Endothelial cell of umbilical vein (primary cell): ENCODE measurements around the gene PPP1R9B. TPM values are rescaled to one million over a fixed set of nuclear protein-coding genes. Genes with fewer than 3 reads are reported as not detected.

ENCODE experiments used
- BruUV-seq: library from RNA; stranded (reverse); fragments of 400-500 nt; replicated peaks from 2 replicates; lab custom pipeline; 2021; lab: Mats Ljungman, UMichigan
- CTCF ChIA-PET: fragments of 300-600, 350-600 bp; sonication (Branson Sonifier 250); formaldehyde crosslinking; loops from one replicate; lab custom pipeline; 2021; ENCODE audit warnings: antibody characterized with exemption, inconsistent platforms; lab: Charles Lee
- POLR2A ChIA-PET: fragments of 300-600, 350-600 bp; sonication (Branson Sonifier 250); formaldehyde crosslinking; loops from one replicate; lab custom pipeline; 2021; ENCODE audit warnings: antibody characterized with exemption, inconsistent platforms; lab: Charles Lee
- DNase-seq: peaks from one replicate; pipeline ENCODE4 v3.0.0-alpha.2; 2011; ENCODE audit warnings: low read depth, low spot score
- FAIRE-seq: peaks from 2 replicates; lab custom pipeline; 2011; peaks lifted over from hg19 to GRCh38; lab: Jason Lieb, UNC
- H2AFZ ChIP-seq: 2 replicates; pipeline ENCODE4 v1.6.0; 2012; ENCODE audit warnings: low read depth, low read length, control low read depth, inconsistent platforms
- H3K27ac ChIP-seq: 2 replicates; pipeline ENCODE4 v1.5.1; 2011; ENCODE audit warnings: low read depth, mild to moderate bottlenecking, control low read depth, low read length, moderate library complexity; ENCODE audit not compliant: insufficient read depth
- H3K27me3 ChIP-seq, 2 experiments: 2 replicates each; pipeline versions ENCODE4 v1.6.0 to v1.6.1; 2011; ENCODE audit warnings: low read length in 2 of 2, mixed read lengths in 1 of 2; ENCODE audit not compliant: control insufficient read depth in 2 of 2, insufficient read depth in 2 of 2
- H3K36me3 ChIP-seq, 2 experiments: 2 replicates in 1 of 2; 3 replicates in 1 of 2; pipeline ENCODE4 v1.5.1; 2011; ENCODE audit warnings: low read length in 2 of 2, mild to moderate bottlenecking in 1 of 2, moderate library complexity in 1 of 2; ENCODE audit not compliant: control insufficient read depth in 2 of 2, insufficient read depth in 2 of 2; ENCODE audit errors: extremely low read depth in 1 of 2
- H3K4me1 ChIP-seq: 3 replicates; pipeline ENCODE4 v1.5.1; 2011; ENCODE audit warnings: mild to moderate bottlenecking, low read length; ENCODE audit not compliant: control insufficient read depth, insufficient read depth; ENCODE audit errors: extremely low read depth
- H3K4me2 ChIP-seq: 2 replicates; pipeline ENCODE4 v1.6.1; 2011; ENCODE audit warnings: low read length, control low read depth, mixed read lengths; ENCODE audit not compliant: insufficient read depth
- H3K4me3 ChIP-seq, 3 experiments: fragments of 200-600 bp in 1 of 3; sonication (generic), shearing (Covaris generic) in 1 of 3; replicated peaks in 1 of 3; 2 replicates each; pipeline ENCODE4 v1.5.1; 2011 to 2016; ENCODE audit warnings: control low read depth in 3 of 3, low read length in 3 of 3, mild to moderate bottlenecking in 2 of 3, inconsistent platforms in 1 of 3, low read depth in 1 of 3, moderate library complexity in 1 of 3; ENCODE audit not compliant: insufficient read depth in 1 of 3
- H3K79me2 ChIP-seq: 2 replicates; pipeline ENCODE4 v1.6.0; 2012; ENCODE audit warnings: low read length, inconsistent platforms; ENCODE audit not compliant: control insufficient read depth, insufficient read depth
- H3K9ac ChIP-seq: replicated peaks from 2 replicates; pipeline ENCODE3; 2011; ENCODE audit warnings: low read length, control low read depth; ENCODE audit not compliant: insufficient read depth; ENCODE audit errors: extremely low read depth
- H3K9me1 ChIP-seq: replicated peaks from 3 replicates; pipeline ENCODE4 v1.6.0; 2011; ENCODE audit warnings: mild to moderate bottlenecking, low read length; ENCODE audit not compliant: control insufficient read depth, insufficient read depth; ENCODE audit errors: extremely low read depth
- H3K9me3 ChIP-seq: replicated peaks from 2 replicates; pipeline ENCODE4 v1.5.1; 2012; ENCODE audit warnings: low read length, inconsistent platforms; ENCODE audit not compliant: control insufficient read depth, insufficient read depth
- H4K20me1 ChIP-seq: replicated peaks from 2 replicates; pipeline ENCODE3; 2011; ENCODE audit warnings: mild to moderate bottlenecking, low read length; ENCODE audit not compliant: control insufficient read depth, insufficient read depth; ENCODE audit errors: extremely low read depth
- EZH2 ChIP-seq: IDR thresholded peaks from 2 replicates; pipeline ENCODE4 v1.6.1; 2012; ENCODE audit warnings: borderline replicate concordance, low read depth, mild to moderate bottlenecking, moderate library complexity, low read length, inconsistent platforms; ENCODE audit not compliant: severe bottlenecking
- FOS ChIP-seq: IDR thresholded peaks from 2 replicates; pipeline ENCODE4 v1.6.1; 2011; ENCODE audit warnings: mild to moderate bottlenecking, low read length, moderate library complexity, borderline replicate concordance; ENCODE audit not compliant: insufficient read depth
- JUN ChIP-seq: IDR thresholded peaks from 2 replicates; pipeline ENCODE4 v1.6.1; 2011; ENCODE audit warnings: borderline replicate concordance, low read depth; ENCODE audit not compliant: insufficient read length, insufficient read depth
- dilution Hi-C: fragments of 300-500 bp; cut with MboI; formaldehyde crosslinking; loops from one replicate; pipeline ENCODE4 v1.15.0; 2019; ENCODE audit warnings: low sequenced_read_pairs; ENCODE audit not compliant: extremely low pct_ligation_motif_present
- intact Hi-C: fragments of 100-400 bp; cut with micrococcal nuclease; formaldehyde crosslinking; loops from one replicate; pipeline ENCODE4 v1.10.0; 2022
- polyA plus RNA-seq, 4 experiments: library from polyadenylated mRNA; depleted of rRNA in 3 of 4; stranded (reverse) in 3 of 4; unstranded in 1 of 4; fragments of >200 nt; gene quantifications; 2 replicates each; pipeline versions ENCODE4 v1.2.1 to v1.2.3, GENCODE V29; 2011 to 2012; ENCODE audit warnings: missing spikeins in 1 of 4
- total RNA-seq: library from RNA; stranded (reverse); gene quantifications from 2 replicates; pipeline ENCODE4 v1.2.3, GENCODE V29; 2021
- TF ChIP-seq, protein P1 (sequence below): IDR thresholded peaks from 2 replicates; pipeline ENCODE4 v1.6.1; 2011; ENCODE audit not compliant: insufficient read depth, insufficient read length
- TF ChIP-seq, protein P2 (sequence below), 2 donors: IDR thresholded peaks; 1 replicate in 1 of 2; 2 replicates in 1 of 2; pipeline ENCODE4 v1.5.1; 2011; ENCODE audit warnings: low read length in 2 of 2, mild to moderate bottlenecking in 2 of 2, moderate library complexity in 2 of 2, control low read depth in 1 of 2, inconsistent platforms in 1 of 2, low read depth in 1 of 2; ENCODE audit not compliant: insufficient read depth in 1 of 2; ENCODE audit errors: extremely low read depth in 1 of 2

Gene PPP1R9B
- total and polyA plus RNA-seq, 2 donors (not counting 3 experiments of a cell fraction or from before 2014, with no cell fraction given) = 20.1 to 60.2 TPM

DNA sequence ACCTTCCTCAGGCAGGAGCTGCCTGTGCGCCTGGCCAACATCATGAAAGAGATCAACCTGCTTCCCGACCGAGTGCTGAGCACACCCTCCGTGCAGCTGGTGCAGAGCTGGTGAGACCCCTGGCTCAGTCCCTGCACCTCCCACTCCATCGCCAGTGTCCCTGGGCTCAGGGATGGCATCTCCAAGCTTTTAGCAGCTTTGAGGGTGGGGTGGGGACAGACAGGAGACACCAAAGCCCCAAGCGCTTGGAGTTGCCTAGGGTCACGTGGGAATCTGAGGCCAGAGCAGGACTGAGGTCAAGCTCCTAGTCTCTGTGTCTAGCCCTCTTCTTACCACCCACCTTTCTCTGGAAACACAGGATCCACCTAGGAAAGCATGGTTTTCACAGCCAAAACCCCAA, 53.0 kb downstream of the PPP1R9B start:
- Histone ChIP-seq H3K9me1 (no peaks in the 10 kb centered on the region), H3K4me1 (peaks cover 10% of the 10 kb centered on the region), H2AFZ (no peak overlapping the region), H3K4me3 (no peak overlapping the region), H3K27ac (no peak overlapping the region), H3K79me2 (no peaks in the 10 kb centered on the region), H3K27me3 (no peaks in the 10 kb centered on the region), H3K9me3 (no peaks in the 10 kb centered on the region), H3K9ac (no peak overlapping the region), H3K36me3 (peaks cover 0 to 5% of the 10 kb centered on the region in 2 experiments), H3K4me2 (no peak overlapping the region), H4K20me1 (no peaks in the 10 kb centered on the region)
- no TSS peak for BruUV-seq
- DNase-seq (no peak), FAIRE-seq (no peak)
- dilution Hi-C loops (no loop called here), intact Hi-C loops (no loop called here)
- CTCF ChIA-PET = interaction anchor here (1.3 to 1.5 kb wide), 3 partner anchors 10 to 64 kb away, joined by 3 to 5 read pairs (median 4); no protein-coding TSS in a partner anchor
- POLR2A ChIA-PET = no interaction called here
- TF ChIP-seq EZH2 = no peak
- TF ChIP-seq, protein P1, sequence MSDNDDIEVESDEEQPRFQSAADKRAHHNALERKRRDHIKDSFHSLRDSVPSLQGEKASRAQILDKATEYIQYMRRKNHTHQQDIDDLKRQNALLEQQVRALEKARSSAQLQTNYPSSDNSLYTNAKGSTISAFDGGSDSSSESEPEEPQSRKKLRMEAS = no peak
- TF ChIP-seq JUN = no peak

DNA sequence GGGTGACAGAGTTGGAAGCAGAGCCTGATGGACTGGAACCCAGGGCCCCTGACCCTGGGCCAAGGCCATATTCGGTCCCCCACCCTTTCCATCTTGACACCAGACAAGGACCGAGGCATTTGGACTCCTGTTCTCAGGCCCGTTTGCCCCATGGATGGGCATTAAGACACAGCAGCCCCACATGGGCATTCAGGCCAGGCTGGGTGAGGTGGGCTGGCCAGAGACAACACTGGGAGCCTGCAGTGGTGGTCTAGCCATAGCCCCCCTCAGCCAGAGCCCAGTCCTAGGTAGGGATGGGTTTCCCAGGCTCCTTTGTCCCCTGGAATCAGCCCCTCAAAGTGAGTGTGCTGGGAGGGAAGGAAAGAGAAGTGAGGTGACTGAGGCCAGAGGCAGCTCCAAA, 53.7 kb downstream of the PPP1R9B start:
- dilution Hi-C loops = no loop called here

More for the DNA sequence above, 53.7 kb downstream of the PPP1R9B start:
- DNase-seq (no peak), FAIRE-seq (no peak)
- intact Hi-C loops = no loop called here
- H3K36me3 ChIP-seq = peaks cover 0 to 5% of the 10 kb centered on the region in 2 experiments
- no TSS peak for BruUV-seq
- ChIA-PET POLR2A (no interaction called here), CTCF (no interaction called here)
- no peak overlapping the region for H3K4me3 ChIP-seq
- TF ChIP-seq, protein P1 = no peak
- TF ChIP-seq, protein P2, sequence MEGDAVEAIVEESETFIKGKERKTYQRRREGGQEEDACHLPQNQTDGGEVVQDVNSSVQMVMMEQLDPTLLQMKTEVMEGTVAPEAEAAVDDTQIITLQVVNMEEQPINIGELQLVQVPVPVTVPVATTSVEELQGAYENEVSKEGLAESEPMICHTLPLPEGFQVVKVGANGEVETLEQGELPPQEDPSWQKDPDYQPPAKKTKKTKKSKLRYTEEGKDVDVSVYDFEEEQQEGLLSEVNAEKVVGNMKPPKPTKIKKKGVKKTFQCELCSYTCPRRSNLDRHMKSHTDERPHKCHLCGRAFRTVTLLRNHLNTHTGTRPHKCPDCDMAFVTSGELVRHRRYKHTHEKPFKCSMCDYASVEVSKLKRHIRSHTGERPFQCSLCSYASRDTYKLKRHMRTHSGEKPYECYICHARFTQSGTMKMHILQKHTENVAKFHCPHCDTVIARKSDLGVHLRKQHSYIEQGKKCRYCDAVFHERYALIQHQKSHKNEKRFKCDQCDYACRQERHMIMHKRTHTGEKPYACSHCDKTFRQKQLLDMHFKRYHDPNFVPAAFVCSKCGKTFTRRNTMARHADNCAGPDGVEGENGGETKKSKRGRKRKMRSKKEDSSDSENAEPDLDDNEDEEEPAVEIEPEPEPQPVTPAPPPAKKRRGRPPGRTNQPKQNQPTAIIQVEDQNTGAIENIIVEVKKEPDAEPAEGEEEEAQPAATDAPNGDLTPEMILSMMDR (IDR thresholded peaks at IDR 0.05; ENCODE audit: extremely low read depth in 1 of 2, insufficient read depth in 1 of 2, low read depth in 1 of 2, low read length in 2 of 2) = no peak
- no peak for TF ChIP-seq FOS
- no peak overlapping the region for H3K4me2 ChIP-seq
- peaks cover 10% of the 10 kb centered on the region for H3K4me1 ChIP-seq
- no peaks in the 10 kb centered on the region for H3K79me2 ChIP-seq
- no peaks in the 10 kb centered on the region for H4K20me1 ChIP-seq
- no peaks in the 10 kb centered on the region for H3K27me3 ChIP-seq
- H3K9me1 ChIP-seq = no peaks in the 10 kb centered on the region
- H3K9ac ChIP-seq = no peak overlapping the region
- H2AFZ ChIP-seq = no peak overlapping the region
- H3K9me3 ChIP-seq = no peaks in the 10 kb centered on the region
- H3K27ac ChIP-seq = no peak overlapping the region
